Activated CD4-positive, alpha-beta T cell treated with anti-CD3 and anti-CD28 coated beads, Interleukin-2, amount 10 ng/mL, durations not matched to agents 24 days and 14 days (primary cell): Measurements from ENCODE around the gene NFS1. TPM values are rescaled to one million over a fixed set of nuclear protein-coding genes. Genes with fewer than 3 reads are reported as not detected.
"Not testable (repeated sequence)": the region's sequence is repeated elsewhere in the genome, so short reads cannot be mapped to it uniquely, and the experiment has no call there.

Source experiments
- DNase-seq: peaks from one replicate; pipeline ENCODE4 v3.0.0; 2022
- H3K27ac Mint-ChIP-seq: one replicate; pipeline ENCODE4 v1.8.0; 2022; ENCODE audit warnings: mild to moderate bottlenecking, mixed read lengths
- H3K27me3 Mint-ChIP-seq: one replicate; pipeline ENCODE4 v1.8.0; 2022; ENCODE audit warnings: mixed read lengths
- H3K36me3 Mint-ChIP-seq: one replicate; pipeline ENCODE4 v1.8.0; 2022; ENCODE audit warnings: low read depth, mild to moderate bottlenecking, mixed read lengths
- H3K4me1 Mint-ChIP-seq: one replicate; pipeline ENCODE4 v1.8.0; 2021; ENCODE audit warnings: mixed read lengths
- H3K4me3 Mint-ChIP-seq: one replicate; pipeline ENCODE4 v1.8.0; 2022; ENCODE audit warnings: mild to moderate bottlenecking, moderate library complexity, mixed read lengths
- H3K9me3 Mint-ChIP-seq: one replicate; pipeline ENCODE4 v1.8.0; 2021; ENCODE audit warnings: mixed read lengths
- intact Hi-C: fragments of 100-400 bp; cut with micrococcal nuclease; formaldehyde crosslinking; loops from one replicate; pipeline ENCODE4 v1.15.1; 2023
- total RNA-seq: library from RNA; stranded (reverse); gene quantifications from 2 replicates; pipeline ENCODE4 v1.2.3, GENCODE V29; 2022

The NFS1 gene
- total RNA-seq, 1 donor from 2014 or later = 42.8 TPM

GRCh38 chr20:35721219-35721618 lies 22.1 kb upstream of the NFS1 start:
- Mint-ChIP-seq H3K27ac (no peak overlapping the region), H3K4me1 (peaks cover 20% of the 10 kb centered on the region), H3K4me3 (no peak overlapping the region), H3K9me3 (no peaks in the 10 kb centered on the region), H3K36me3 (peaks cover 76% of the 10 kb centered on the region), H3K27me3 (no peaks in the 10 kb centered on the region)
- intact Hi-C loops = no loop called here
- DNase-seq = no peak

GRCh38 chr20:35720165-35721123 lies 21.3 kb upstream of the NFS1 start:
- intact Hi-C loops = no loop called here
- Mint-ChIP-seq H3K4me3 (no peak overlapping the region), H3K36me3 (peaks cover 76% of the 10 kb centered on the region), H3K27me3 (no peaks in the 10 kb centered on the region), H3K9me3 (no peaks in the 10 kb centered on the region), H3K27ac (no peak overlapping the region), H3K4me1 (peaks cover 23% of the 10 kb centered on the region)
- peak; percentile 56 for DNase-seq

GRCh38 chr20:35719717-35720116 lies 20.6 kb upstream of the NFS1 start:
- H3K9me3 Mint-ChIP-seq = no peaks in the 10 kb centered on the region
- no peak overlapping the region for H3K27ac Mint-ChIP-seq
- intact Hi-C loops = no loop called here
- peaks cover 24% of the 10 kb centered on the region for H3K4me1 Mint-ChIP-seq
- no peak overlapping the region for H3K4me3 Mint-ChIP-seq
- peaks cover 72% of the 10 kb centered on the region for H3K36me3 Mint-ChIP-seq
- no peaks in the 10 kb centered on the region for H3K27me3 Mint-ChIP-seq
- DNase-seq = peak; percentile 49

GRCh38 chr20:35718972-35719635 lies 20.0 kb upstream of the NFS1 start:
- H3K36me3 Mint-ChIP-seq = peaks cover 71% of the 10 kb centered on the region
- no peaks in the 10 kb centered on the region for H3K27me3 Mint-ChIP-seq
- no peak overlapping the region for H3K4me3 Mint-ChIP-seq
- no peaks in the 10 kb centered on the region for H3K9me3 Mint-ChIP-seq
- no peak overlapping the region for H3K27ac Mint-ChIP-seq
- intact Hi-C loops = no loop called here
- peak; percentile 55 for DNase-seq
- peaks cover 25% of the 10 kb centered on the region for H3K4me1 Mint-ChIP-seq

- Mint-ChIP-seq H3K36me3 (peaks cover 71% of the 10 kb centered on the region), H3K4me1 (peaks cover 28% of the 10 kb centered on the region)
- H3K27me3 Mint-ChIP-seq, intact Hi-C loops, H3K4me3 Mint-ChIP-seq, H3K9me3 Mint-ChIP-seq, DNase-seq, H3K27ac Mint-ChIP-seq: not testable (repeated sequence)
Measured at GRCh38 chr20:35718321-35718720, 19.2 kb upstream of the NFS1 start.

GRCh38 chr20:35716330-35716729 lies 17.2 kb upstream of the NFS1 start:
- H3K27ac Mint-ChIP-seq = no peak overlapping the region
- no peaks in the 10 kb centered on the region for H3K27me3 Mint-ChIP-seq
- no peaks in the 10 kb centered on the region for H3K9me3 Mint-ChIP-seq
- peaks cover 35% of the 10 kb centered on the region for H3K4me1 Mint-ChIP-seq
- no peak overlapping the region for H3K4me3 Mint-ChIP-seq
- peaks cover 68% of the 10 kb centered on the region for H3K36me3 Mint-ChIP-seq
- intact Hi-C loops = no loop called here
- no peak for DNase-seq

- H3K36me3 Mint-ChIP-seq = peaks cover 69% of the 10 kb centered on the region
- intact Hi-C loops = no loop called here
- no peaks in the 10 kb centered on the region for H3K27me3 Mint-ChIP-seq
- H3K4me3 Mint-ChIP-seq = no peak overlapping the region
- H3K4me1 Mint-ChIP-seq = peaks cover 40% of the 10 kb centered on the region
- H3K27ac Mint-ChIP-seq = no peak overlapping the region
- H3K9me3 Mint-ChIP-seq = no peaks in the 10 kb centered on the region
- DNase-seq = no peak
Measured at GRCh38 chr20:35715652-35716051, 16.5 kb upstream of the NFS1 start.

- intact Hi-C loops = no loop called here
- Mint-ChIP-seq H3K4me3 (no peak overlapping the region), H3K27me3 (no peaks in the 10 kb centered on the region), H3K27ac (no peak overlapping the region), H3K36me3 (peaks cover 67% of the 10 kb centered on the region), H3K4me1 (peaks cover 38% of the 10 kb centered on the region), H3K9me3 (no peaks in the 10 kb centered on the region)
- no peak for DNase-seq
Measured at GRCh38 chr20:35714127-35714526, 15.0 kb upstream of the NFS1 start.

- H3K36me3 Mint-ChIP-seq = peaks cover 66% of the 10 kb centered on the region
- H3K9me3 Mint-ChIP-seq, DNase-seq, H3K27ac Mint-ChIP-seq, H3K27me3 Mint-ChIP-seq, intact Hi-C loops, H3K4me3 Mint-ChIP-seq: not testable (repeated sequence)
- H3K4me1 Mint-ChIP-seq = peaks cover 39% of the 10 kb centered on the region
Measured at GRCh38 chr20:35713120-35713519, 14.0 kb upstream of the NFS1 start.

- Mint-ChIP-seq H3K27me3 (no peaks in the 10 kb centered on the region), H3K27ac (peak overlapping the region; percentile 55), H3K4me1 (peaks cover 37% of the 10 kb centered on the region), H3K9me3 (no peaks in the 10 kb centered on the region), H3K4me3 (peak overlapping the region; percentile 34), H3K36me3 (peaks cover 65% of the 10 kb centered on the region)
- intact Hi-C loops = no loop called here
- DNase-seq = no peak
Measured at GRCh38 chr20:35711588-35712209, 12.5 kb upstream of the NFS1 start.

- H3K4me1 Mint-ChIP-seq = peaks cover 35% of the 10 kb centered on the region
- no peaks in the 10 kb centered on the region for H3K27me3 Mint-ChIP-seq
- H3K9me3 Mint-ChIP-seq = no peaks in the 10 kb centered on the region
- H3K4me3 Mint-ChIP-seq = peak overlapping the region; percentile 34
- peak overlapping the region; percentile 55 for H3K27ac Mint-ChIP-seq
- DNase-seq = no peak
- intact Hi-C loops = no loop called here
- peaks cover 65% of the 10 kb centered on the region for H3K36me3 Mint-ChIP-seq
Measured at GRCh38 chr20:35710884-35711587, 11.9 kb upstream of the NFS1 start.

GRCh38 chr20:35710039-35710438 lies 10.9 kb upstream of the NFS1 start:
- Mint-ChIP-seq H3K4me1 (peaks cover 30% of the 10 kb centered on the region), H3K9me3 (no peaks in the 10 kb centered on the region), H3K27ac (no peak overlapping the region), H3K4me3 (no peak overlapping the region), H3K36me3 (peaks cover 67% of the 10 kb centered on the region), H3K27me3 (no peaks in the 10 kb centered on the region)
- intact Hi-C loops = no loop called here
- no peak for DNase-seq

- intact Hi-C loops = loop anchor here (2.0 kb wide), 1 partner anchor 26 kb away; no protein-coding TSS in a partner anchor
- Mint-ChIP-seq H3K27ac (peak overlapping the region; percentile 1), H3K4me1 (peaks cover 31% of the 10 kb centered on the region)
Measured at GRCh38 chr20:35709259-35709658, 10.1 kb upstream of the NFS1 start.

More at GRCh38 chr20:35709259-35709658, 10.1 kb upstream of the NFS1 start:
- Mint-ChIP-seq H3K4me3 (no peak overlapping the region), H3K36me3 (peaks cover 72% of the 10 kb centered on the region), H3K27me3 (no peaks in the 10 kb centered on the region), H3K9me3 (no peaks in the 10 kb centered on the region)
- no peak for DNase-seq
